ENCODE measurements around the gene NDUFC1.
A peak's percentile ranks its signal among the peaks of the same experiment; 100 is the strongest.

The NDUFC1 gene

GRCh38 chr4:139253713-139254112 lies 48.6 kb downstream of the NDUFC1 start:
- no peak overlapping the region for H3K4me3 ChIP-seq (ENCODE audit: low read depth, low read length)
- H3K36me3 ChIP-seq (replicated peaks) = no peaks in the 10 kb centered on the region
- no peak for TF ChIP-seq CTCF (IDR thresholded peaks at IDR 0.05; ENCODE audit: low read depth, low read length, missing control alignments)
- in situ Hi-C loops (cut with HindIII; ENCODE audit: low pct_ligation_motif_present, low sequenced_read_pairs) = no loop called here
- no peak overlapping the region for H3K27ac ChIP-seq
- no peaks in the 10 kb centered on the region for H3K27me3 ChIP-seq (replicated peaks)
- no peak for DNase-seq

GRCh38 chr4:139253046-139253445 lies 49.2 kb downstream of the NDUFC1 start:
- Histone ChIP-seq H3K27ac (no peak overlapping the region), H3K36me3 (replicated peaks) (no peaks in the 10 kb centered on the region), H3K4me3 (ENCODE audit: low read depth, low read length) (no peak overlapping the region), H3K27me3 (replicated peaks) (no peaks in the 10 kb centered on the region)
- DNase-seq = no peak
- TF ChIP-seq CTCF (IDR thresholded peaks at IDR 0.05; ENCODE audit: low read depth, low read length, missing control alignments) = no peak
- in situ Hi-C loops (cut with HindIII; ENCODE audit: low pct_ligation_motif_present, low sequenced_read_pairs) = no loop called here

GRCh38 chr4:139247700-139248238 lies 54.5 kb downstream of the NDUFC1 start:
- in situ Hi-C loops (cut with HindIII; ENCODE audit: low pct_ligation_motif_present, low sequenced_read_pairs) = no loop called here
- Histone ChIP-seq H3K36me3 (replicated peaks) (no peaks in the 10 kb centered on the region), H3K27ac (no peak overlapping the region), H3K4me3 (ENCODE audit: low read depth, low read length) (no peak overlapping the region), H3K27me3 (replicated peaks) (no peaks in the 10 kb centered on the region)
- no peak for DNase-seq
- TF ChIP-seq CTCF (IDR thresholded peaks at IDR 0.05; ENCODE audit: low read depth, low read length, missing control alignments) = no peak

GRCh38 chr4:139247241-139247640 lies 55.0 kb downstream of the NDUFC1 start:
- H3K36me3 ChIP-seq (replicated peaks) = no peaks in the 10 kb centered on the region
- peak; percentile 38 for DNase-seq
- in situ Hi-C loops (cut with HindIII; ENCODE audit: low pct_ligation_motif_present, low sequenced_read_pairs) = no loop called here

GRCh38 chr4:139246166-139246565 lies 56.1 kb downstream of the NDUFC1 start:
- in situ Hi-C loops (cut with HindIII; ENCODE audit: low pct_ligation_motif_present, low sequenced_read_pairs) = no loop called here
- H3K4me3 ChIP-seq (ENCODE audit: low read depth, low read length) = no peak overlapping the region
- no peaks in the 10 kb centered on the region for H3K27me3 ChIP-seq (replicated peaks)
- H3K36me3 ChIP-seq (replicated peaks) = no peaks in the 10 kb centered on the region
- DNase-seq = no peak
- TF ChIP-seq CTCF (IDR thresholded peaks at IDR 0.05; ENCODE audit: low read depth, low read length, missing control alignments) = no peak
- H3K27ac ChIP-seq = no peak overlapping the region

More at GRCh38 chr4:139247241-139247640, 55.0 kb downstream of the NDUFC1 start:
- Histone ChIP-seq H3K27ac (no peak overlapping the region), H3K27me3 (replicated peaks) (no peaks in the 10 kb centered on the region), H3K4me3 (ENCODE audit: low read depth, low read length) (no peak overlapping the region)
- no peak for TF ChIP-seq CTCF (IDR thresholded peaks at IDR 0.05; ENCODE audit: low read depth, low read length, missing control alignments)

GRCh38 chr4:139245590-139245989 lies 56.7 kb downstream of the NDUFC1 start:
- H3K27ac ChIP-seq = peak overlapping the region; percentile 46
- DNase-seq = no peak
- in situ Hi-C loops (cut with HindIII; ENCODE audit: low pct_ligation_motif_present, low sequenced_read_pairs) = no loop called here
- H3K36me3 ChIP-seq (replicated peaks) = no peaks in the 10 kb centered on the region
- no peaks in the 10 kb centered on the region for H3K27me3 ChIP-seq (replicated peaks)
- TF ChIP-seq CTCF (IDR thresholded peaks at IDR 0.05; ENCODE audit: low read depth, low read length, missing control alignments) = no peak
- H3K4me3 ChIP-seq (ENCODE audit: low read depth, low read length) = no peak overlapping the region

All from brain microvascular endothelial cell (primary cell).